ENCODE data around the gene PRPF38B. TPM values are rescaled to one million over a fixed set of nuclear protein-coding genes. Genes with fewer than 3 reads are reported as not detected.

PRPF38B gene, protein sequence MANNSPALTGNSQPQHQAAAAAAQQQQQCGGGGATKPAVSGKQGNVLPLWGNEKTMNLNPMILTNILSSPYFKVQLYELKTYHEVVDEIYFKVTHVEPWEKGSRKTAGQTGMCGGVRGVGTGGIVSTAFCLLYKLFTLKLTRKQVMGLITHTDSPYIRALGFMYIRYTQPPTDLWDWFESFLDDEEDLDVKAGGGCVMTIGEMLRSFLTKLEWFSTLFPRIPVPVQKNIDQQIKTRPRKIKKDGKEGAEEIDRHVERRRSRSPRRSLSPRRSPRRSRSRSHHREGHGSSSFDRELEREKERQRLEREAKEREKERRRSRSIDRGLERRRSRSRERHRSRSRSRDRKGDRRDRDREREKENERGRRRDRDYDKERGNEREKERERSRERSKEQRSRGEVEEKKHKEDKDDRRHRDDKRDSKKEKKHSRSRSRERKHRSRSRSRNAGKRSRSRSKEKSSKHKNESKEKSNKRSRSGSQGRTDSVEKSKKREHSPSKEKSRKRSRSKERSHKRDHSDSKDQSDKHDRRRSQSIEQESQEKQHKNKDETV
- total RNA-seq, result 8.0 and 8.6 TPM in 2 replicates

DNA sequence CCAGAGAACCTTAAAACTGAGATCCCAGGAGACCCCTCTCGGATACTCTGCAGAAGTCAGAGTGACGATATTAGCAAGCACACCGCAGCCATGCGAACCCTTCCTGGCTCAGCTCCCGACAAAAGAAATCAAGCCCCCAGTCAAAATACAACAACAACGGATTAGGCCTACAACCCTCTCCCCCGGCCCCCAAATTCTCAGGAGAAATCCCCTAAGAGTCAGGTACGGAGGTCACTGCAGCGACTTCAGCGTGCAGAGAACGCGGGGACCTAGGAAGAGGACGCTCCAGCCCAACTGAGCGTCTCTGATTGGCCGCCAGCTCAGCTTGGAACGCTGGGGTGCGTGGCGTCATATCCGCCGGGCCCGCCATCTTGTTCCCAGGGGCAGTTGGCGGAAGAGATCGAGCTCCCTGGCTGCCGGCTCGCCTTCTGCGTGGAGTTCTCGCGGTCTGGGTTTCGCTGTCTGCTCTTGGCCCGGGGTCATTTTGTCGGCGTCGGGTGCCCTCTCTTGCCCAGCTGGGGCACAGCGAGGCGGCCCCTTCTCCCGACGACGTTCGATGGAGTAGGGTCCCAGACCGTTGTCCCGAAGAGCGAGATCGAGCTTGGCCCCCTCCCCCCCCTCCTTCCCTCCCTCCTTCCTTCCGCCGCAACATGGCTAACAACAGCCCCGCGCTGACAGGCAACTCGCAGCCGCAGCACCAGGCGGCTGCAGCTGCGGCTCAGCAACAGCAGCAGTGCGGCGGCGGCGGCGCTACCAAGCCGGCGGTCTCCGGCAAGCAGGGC is at the start of gene PRPF38B:
PRPF38B (plus strand) TSS at position 369 of the 782 bp plus-strand sequence; CDS start at position 651, 282 bp downstream.

DNA sequence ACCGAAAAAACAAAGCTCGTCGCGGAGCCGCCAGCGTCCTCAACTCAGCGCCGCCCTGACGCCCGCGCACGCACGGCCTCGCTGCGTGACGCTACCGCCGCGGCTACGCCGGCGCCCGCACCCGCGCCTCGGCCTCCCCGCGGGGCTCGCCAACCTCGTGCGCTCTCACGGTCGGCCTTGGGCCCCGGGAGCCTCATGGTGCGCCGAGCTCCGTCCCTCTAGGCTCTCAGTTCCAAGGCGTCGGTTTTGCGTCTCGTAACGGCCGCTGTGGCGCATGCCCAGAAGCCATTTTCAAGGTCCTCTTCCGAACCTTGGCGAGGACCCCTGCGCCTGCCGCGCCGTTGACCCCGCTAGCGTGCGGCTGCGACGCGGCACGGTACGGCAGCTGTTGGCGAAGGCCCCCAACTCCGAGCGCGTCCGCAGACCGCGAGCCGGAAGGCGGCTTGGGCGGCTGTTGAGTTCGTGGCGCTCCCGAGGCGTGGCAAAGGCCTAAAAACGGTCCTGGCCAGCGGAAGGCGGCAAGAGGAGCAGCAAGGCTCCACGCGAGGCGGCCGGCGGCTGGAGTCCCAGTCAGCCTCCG is 31.0 kb upstream of the PRPF38B start, which contains the start of gene HENMT1:
HENMT1 (minus strand) TSS at position 64 of the 580 bp plus-strand sequence. CDS start 1,209 bp downstream, outside the sequence.

DNA sequence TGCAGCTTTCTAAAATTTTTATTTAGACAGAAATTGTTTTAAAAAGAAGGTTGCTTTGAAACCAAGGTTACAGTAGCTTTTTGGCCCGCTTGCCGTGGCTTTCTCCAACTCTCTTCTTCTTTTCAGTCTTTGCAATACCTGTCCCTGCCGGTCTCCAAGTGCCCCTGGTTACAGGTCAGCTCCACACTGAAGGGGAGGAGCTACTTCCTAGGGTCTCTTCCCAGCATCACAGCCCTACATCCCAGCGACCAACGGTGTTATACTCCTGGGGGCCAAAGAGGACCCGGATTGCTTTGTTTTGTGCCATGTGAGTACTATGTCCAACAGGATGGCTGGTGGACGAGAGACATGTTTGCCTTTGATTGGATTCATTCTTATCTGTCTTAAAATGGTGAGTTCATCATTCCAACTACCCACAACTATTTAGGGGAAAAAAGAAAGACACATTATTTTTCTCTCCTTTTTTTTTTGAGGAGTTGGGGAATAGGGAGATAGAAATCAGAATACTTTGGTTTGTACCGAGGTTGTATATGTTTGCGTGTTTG is 20.6 kb downstream of the PRPF38B start, which contains the start of gene FNDC7:
FNDC7 (plus strand) TSS at position 303 of the 545 bp plus-strand sequence; CDS start at position 329, 26 bp downstream.

DNA sequence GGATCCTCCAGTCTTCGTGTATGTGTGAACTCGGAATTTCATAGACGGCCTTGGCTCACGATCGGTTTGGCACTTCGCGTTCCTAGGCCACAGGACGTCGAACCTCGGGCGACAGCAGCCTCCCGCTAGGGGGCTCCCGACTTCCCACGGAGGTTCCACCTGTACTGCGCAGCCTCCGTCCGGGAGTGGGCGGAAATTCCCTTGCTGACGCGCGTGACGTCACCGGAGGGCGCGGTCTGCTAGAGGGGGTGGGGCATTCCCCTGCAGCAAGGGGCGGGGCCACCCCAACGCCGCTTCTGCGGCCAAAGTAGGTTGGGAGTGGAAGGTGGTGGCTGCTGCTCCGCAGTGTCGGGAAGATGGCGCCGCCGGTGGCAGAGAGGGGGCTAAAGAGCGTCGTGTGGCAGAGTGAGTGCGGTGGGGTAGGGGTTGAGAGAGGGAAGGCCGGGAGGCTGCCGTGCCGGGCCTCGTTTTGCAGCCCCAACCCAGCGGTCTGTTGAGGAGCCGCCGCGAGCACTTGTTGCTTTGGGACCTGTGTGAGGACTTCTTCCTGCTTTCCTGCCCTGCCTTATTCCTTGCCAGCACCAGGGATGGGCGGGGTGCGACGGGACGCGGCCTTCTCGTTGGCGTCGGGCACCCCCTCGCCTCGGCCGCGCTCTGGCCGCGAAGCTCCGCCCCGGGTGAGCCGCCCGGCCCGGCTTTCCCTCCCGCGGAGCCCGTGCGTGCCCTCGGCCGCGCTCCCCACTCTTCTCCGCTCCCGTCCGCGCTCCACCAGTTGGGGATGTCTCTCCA is 54.5 kb downstream of the PRPF38B start, which contains the start of gene STXBP3:
STXBP3 (plus strand) TSS at position 293 of the 789 bp plus-strand sequence; CDS start at position 357, 64 bp downstream.

Other genes starting within 250 kb of the PRPF38B start
- 0.16 TPM in 1 of 2 replicates, not detected in the other for gene NBPF6, start 242.0 kb upstream of the PRPF38B start, total RNA-seq
- gene EEIG2, start 132.2 kb upstream of the PRPF38B start, total RNA-seq, result 3.2 and 7.8 TPM in 2 replicates
- 4.2 TPM in 2 replicates for gene HENMT1, start 31.2 kb upstream of the PRPF38B start, total RNA-seq
- gene FNDC7, start 20.6 kb downstream of the PRPF38B start, total RNA-seq, result under 0.01 TPM in 1 of 2 replicates, not detected in the other
- gene STXBP3, start 54.4 kb downstream of the PRPF38B start, total RNA-seq, result 12.2 and 13.1 TPM in 2 replicates
- gene AKNAD1, start 164.8 kb downstream of the PRPF38B start, total RNA-seq, result not detected in 2 replicates
- 4.7 and 45.0 TPM in 2 replicates for gene GPSM2, start 184.7 kb downstream of the PRPF38B start, total RNA-seq